Spleen (tissue), 7 donors: Measurements from ENCODE around the gene CGREF1.

ENCODE experiments used
- POLR2A ChIP-seq, 3 donors: fragments of 450-650 bp; IDR thresholded peaks; one replicate each; pipeline ENCODE4 v1.5.1; 2017; ENCODE audit warnings: antibody characterized with exemption in 3 of 3, mild to moderate bottlenecking in 1 of 3
- TF ChIP-seq, protein P1 (sequence below), 11 experiments: fragments of 200-600 bp in 7 of 11; fragments of 450-650 bp in 4 of 11; sonication (generic) in 4 of 11; IDR thresholded peaks in 8 of 11; conservative IDR thresholded peaks in 3 of 11; 1 replicate in 7 of 11; 2 replicates in 4 of 11; pipeline versions ENCODE4 v1.4.0 to v1.8.0; 2016 to 2021; ENCODE audit warnings: antibody characterized with exemption in 11 of 11, inconsistent platforms in 4 of 11, mild to moderate bottlenecking in 1 of 11
- donor health status: DM: no; HTN: no; CAD: no; lungs with moderate emphysema.
- donor health status: DM: no; HTN: no; CAD: no.
- donor health status: DM: no; HTN: no; CAD: no.

DNA sequence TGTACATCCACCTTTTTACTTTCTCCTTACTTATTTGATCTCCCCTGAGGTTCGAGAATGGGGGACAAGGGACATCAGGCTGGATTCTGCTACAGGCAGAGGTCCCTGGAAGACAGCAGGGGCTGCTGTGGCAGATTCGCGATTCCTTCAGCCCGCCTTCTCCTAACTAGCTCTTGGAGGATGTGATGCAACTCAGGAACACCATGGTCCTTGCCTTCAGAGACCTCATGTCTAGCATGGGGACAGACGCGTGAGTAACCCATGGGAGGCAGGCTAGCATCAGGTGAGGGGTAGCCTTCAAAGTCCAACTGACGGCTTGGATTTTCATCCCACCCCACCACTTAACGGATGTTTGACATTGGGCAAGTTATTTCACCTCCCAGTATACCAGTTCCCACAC is 29.0 kb upstream of the CGREF1 start:
- TF ChIP-seq, protein P1, sequence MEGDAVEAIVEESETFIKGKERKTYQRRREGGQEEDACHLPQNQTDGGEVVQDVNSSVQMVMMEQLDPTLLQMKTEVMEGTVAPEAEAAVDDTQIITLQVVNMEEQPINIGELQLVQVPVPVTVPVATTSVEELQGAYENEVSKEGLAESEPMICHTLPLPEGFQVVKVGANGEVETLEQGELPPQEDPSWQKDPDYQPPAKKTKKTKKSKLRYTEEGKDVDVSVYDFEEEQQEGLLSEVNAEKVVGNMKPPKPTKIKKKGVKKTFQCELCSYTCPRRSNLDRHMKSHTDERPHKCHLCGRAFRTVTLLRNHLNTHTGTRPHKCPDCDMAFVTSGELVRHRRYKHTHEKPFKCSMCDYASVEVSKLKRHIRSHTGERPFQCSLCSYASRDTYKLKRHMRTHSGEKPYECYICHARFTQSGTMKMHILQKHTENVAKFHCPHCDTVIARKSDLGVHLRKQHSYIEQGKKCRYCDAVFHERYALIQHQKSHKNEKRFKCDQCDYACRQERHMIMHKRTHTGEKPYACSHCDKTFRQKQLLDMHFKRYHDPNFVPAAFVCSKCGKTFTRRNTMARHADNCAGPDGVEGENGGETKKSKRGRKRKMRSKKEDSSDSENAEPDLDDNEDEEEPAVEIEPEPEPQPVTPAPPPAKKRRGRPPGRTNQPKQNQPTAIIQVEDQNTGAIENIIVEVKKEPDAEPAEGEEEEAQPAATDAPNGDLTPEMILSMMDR (IDR thresholded peaks at IDR 0.05 in 8 of 11, conservative IDR thresholded peaks at IDR 0.05 in 3 of 11) = no peak
- TF ChIP-seq POLR2A (IDR thresholded peaks at IDR 0.05) = no peak
